DOHH2 (cell line): ENCODE data around the gene TMEM53.

Source experiments
- H3F3A ChIP-seq: fragments of 200-600 bp; sonication (generic), shearing (Covaris generic); 2 replicates; pipeline ENCODE4 v1.6.0; 2016; ENCODE audit warnings: antibody characterized with exemption, mild to moderate bottlenecking; ENCODE audit not compliant: control insufficient read depth, insufficient read depth
- H3K27ac ChIP-seq: fragments of 200-600 bp; sonication (generic); 2 replicates; pipeline ENCODE4 v1.5.1; 2014; ENCODE audit warnings: low read depth, mild to moderate bottlenecking, low read length, moderate library complexity
- H3K27me3 ChIP-seq: fragments of 200-600 bp; sonication (generic); 2 replicates; pipeline ENCODE4 v1.6.1; 2014; ENCODE audit warnings: mild to moderate bottlenecking, low read length, mixed read lengths; ENCODE audit not compliant: control insufficient read depth
- H3K36me3 ChIP-seq: fragments of 200-600 bp; sonication (generic); 2 replicates; pipeline ENCODE4 v1.6.1; 2014; ENCODE audit warnings: mild to moderate bottlenecking, low read length, moderate library complexity, mixed read lengths; ENCODE audit not compliant: control insufficient read depth
- H3K4me1 ChIP-seq: fragments of 200-600 bp; sonication (generic); 2 replicates; pipeline ENCODE4 v1.6.1; 2014; ENCODE audit warnings: mild to moderate bottlenecking, low read length, mixed read lengths; ENCODE audit not compliant: control insufficient read depth
- H3K4me2 ChIP-seq: fragments of 200-600 bp; sonication (generic); 2 replicates; pipeline ENCODE4 v1.6.0; 2014; ENCODE audit warnings: mild to moderate bottlenecking, low read length, moderate library complexity
- H3K4me3 ChIP-seq: fragments of 200-600 bp; sonication (generic); 2 replicates; pipeline ENCODE4 v1.5.1; 2014; ENCODE audit warnings: mild to moderate bottlenecking, low read length, mixed read lengths
- H3K79me2 ChIP-seq: fragments of 200-600 bp; sonication (generic); 2 replicates; pipeline ENCODE4 v1.6.1; 2014; ENCODE audit warnings: mild to moderate bottlenecking, low read length, mixed read lengths; ENCODE audit not compliant: control insufficient read depth
- H3K9me2 ChIP-seq: fragments of 200-600 bp; sonication (generic); replicated peaks from 2 replicates; pipeline ENCODE4 v1.6.1; 2014; ENCODE audit warnings: mild to moderate bottlenecking, low read length, mixed read lengths; ENCODE audit not compliant: control insufficient read depth
- H3K9me3 ChIP-seq: fragments of 200-600 bp; sonication (generic); 2 replicates; pipeline ENCODE4 v1.6.1; 2014; ENCODE audit warnings: antibody characterized with exemption, low read length, mixed read lengths; ENCODE audit not compliant: control insufficient read depth, insufficient read depth
- H4K20me1 ChIP-seq: fragments of 200-600 bp; sonication (generic); 2 replicates; pipeline ENCODE4 v1.6.0; 2014; ENCODE audit warnings: low read depth, mild to moderate bottlenecking, antibody characterized with exemption, low read length, moderate library complexity; ENCODE audit not compliant: control insufficient read depth, insufficient read depth
- EZH2phosphoT487 ChIP-seq: fragments of 200-600 bp; sonication (generic); IDR thresholded peaks from 2 replicates; pipeline ENCODE4 v1.6.1; 2017; ENCODE audit warnings: borderline replicate concordance, mild to moderate bottlenecking, antibody characterized with exemption, low read length, moderate library complexity, mixed read lengths
- TF ChIP-seq, protein P1 (sequence below): fragments of 200-600 bp; sonication (generic); IDR thresholded peaks from one replicate; pipeline ENCODE4 v1.5.1; 2014; ENCODE audit warnings: antibody characterized with exemption, mild to moderate bottlenecking, low read depth, low read length; ENCODE audit not compliant: poor library complexity, severe bottlenecking

TMEM53 gene

GRCh38 chr1:44685218-44685617 is 10.9 kb upstream of the TMEM53 start:
- Histone ChIP-seq H3K4me1 (peaks cover 14% of the 10 kb centered on the region), H3K36me3 (no peaks in the 10 kb centered on the region), H3F3A (no peaks in the 10 kb centered on the region; the same call in 1 of the 2 replicates), H3K27ac (no peak overlapping the region), H3K4me2 (no peak overlapping the region), H4K20me1 (no peaks in the 10 kb centered on the region), H3K9me2 (no peaks in the 10 kb centered on the region), H3K9me3 (no peaks in the 10 kb centered on the region), H3K27me3 (no peaks in the 10 kb centered on the region), H3K4me3 (no peak overlapping the region), H3K79me2 (no peaks in the 10 kb centered on the region)
- no peak for TF ChIP-seq EZH2phosphoT487
- TF ChIP-seq, protein P1, sequence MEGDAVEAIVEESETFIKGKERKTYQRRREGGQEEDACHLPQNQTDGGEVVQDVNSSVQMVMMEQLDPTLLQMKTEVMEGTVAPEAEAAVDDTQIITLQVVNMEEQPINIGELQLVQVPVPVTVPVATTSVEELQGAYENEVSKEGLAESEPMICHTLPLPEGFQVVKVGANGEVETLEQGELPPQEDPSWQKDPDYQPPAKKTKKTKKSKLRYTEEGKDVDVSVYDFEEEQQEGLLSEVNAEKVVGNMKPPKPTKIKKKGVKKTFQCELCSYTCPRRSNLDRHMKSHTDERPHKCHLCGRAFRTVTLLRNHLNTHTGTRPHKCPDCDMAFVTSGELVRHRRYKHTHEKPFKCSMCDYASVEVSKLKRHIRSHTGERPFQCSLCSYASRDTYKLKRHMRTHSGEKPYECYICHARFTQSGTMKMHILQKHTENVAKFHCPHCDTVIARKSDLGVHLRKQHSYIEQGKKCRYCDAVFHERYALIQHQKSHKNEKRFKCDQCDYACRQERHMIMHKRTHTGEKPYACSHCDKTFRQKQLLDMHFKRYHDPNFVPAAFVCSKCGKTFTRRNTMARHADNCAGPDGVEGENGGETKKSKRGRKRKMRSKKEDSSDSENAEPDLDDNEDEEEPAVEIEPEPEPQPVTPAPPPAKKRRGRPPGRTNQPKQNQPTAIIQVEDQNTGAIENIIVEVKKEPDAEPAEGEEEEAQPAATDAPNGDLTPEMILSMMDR = no peak

GRCh38 chr1:44684525-44684924 is 10.2 kb upstream of the TMEM53 start:
- Histone ChIP-seq H3K27ac (no peak overlapping the region), H3K79me2 (no peaks in the 10 kb centered on the region), H4K20me1 (no peaks in the 10 kb centered on the region), H3K4me1 (peaks cover 14% of the 10 kb centered on the region), H3K9me3 (no peaks in the 10 kb centered on the region), H3K9me2 (no peaks in the 10 kb centered on the region), H3K36me3 (no peaks in the 10 kb centered on the region), H3K27me3 (no peaks in the 10 kb centered on the region), H3F3A (no peaks in the 10 kb centered on the region; the same call in 1 of the 2 replicates), H3K4me3 (no peak overlapping the region), H3K4me2 (peak overlapping the region; percentile 12; the same call in 1 of the 2 replicates)
- TF ChIP-seq EZH2phosphoT487 = no peak
- TF ChIP-seq, protein P1 = no peak

DNA sequence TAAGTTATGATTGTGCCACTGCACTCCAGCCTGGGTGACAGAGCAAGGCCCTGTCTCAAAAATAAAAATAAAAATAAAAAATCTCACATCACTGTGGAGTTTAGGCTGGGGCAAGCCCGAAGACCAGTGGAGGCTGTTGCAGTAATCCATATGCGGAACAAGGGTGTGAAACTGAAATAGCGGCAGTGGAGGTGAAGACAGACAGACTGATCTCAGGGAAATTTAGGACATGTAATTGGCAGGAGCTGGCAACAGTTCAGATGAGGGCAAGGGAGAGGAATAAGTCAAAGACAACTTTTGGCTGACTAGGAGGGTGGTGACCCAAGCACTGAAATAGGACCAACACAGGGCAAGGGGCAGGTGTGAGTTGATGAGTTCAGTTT is 8.6 kb upstream of the TMEM53 start:
- TF ChIP-seq, protein P1 = no peak
- no peak for TF ChIP-seq EZH2phosphoT487
- H3K4me1 ChIP-seq = peaks cover 14% of the 10 kb centered on the region

More for the DNA sequence above, 8.6 kb upstream of the TMEM53 start:
- Histone ChIP-seq H3K9me3 (no peaks in the 10 kb centered on the region), H3K9me2 (no peaks in the 10 kb centered on the region), H3K4me2 (no peak overlapping the region), H3F3A (no peaks in the 10 kb centered on the region; the same call in 1 of the 2 replicates), H3K36me3 (no peaks in the 10 kb centered on the region), H3K4me3 (no peak overlapping the region), H4K20me1 (no peaks in the 10 kb centered on the region), H3K27ac (no peak overlapping the region), H3K27me3 (no peaks in the 10 kb centered on the region), H3K79me2 (no peaks in the 10 kb centered on the region)
